CD4-positive, alpha-beta T cell treated with Interleukin-17A for 4 hours (primary cell): ENCODE measurements around the gene SAPCD1.
"Not testable (repeated sequence)": the region's sequence is repeated elsewhere in the genome, so short reads cannot be mapped to it uniquely, and the experiment has no call there.

Experiments used
- DNase-seq: peaks from one replicate; pipeline ENCODE4 v3.0.0-alpha.2; 2020; ENCODE audit warnings: mixed read lengths

Gene SAPCD1

DNA sequence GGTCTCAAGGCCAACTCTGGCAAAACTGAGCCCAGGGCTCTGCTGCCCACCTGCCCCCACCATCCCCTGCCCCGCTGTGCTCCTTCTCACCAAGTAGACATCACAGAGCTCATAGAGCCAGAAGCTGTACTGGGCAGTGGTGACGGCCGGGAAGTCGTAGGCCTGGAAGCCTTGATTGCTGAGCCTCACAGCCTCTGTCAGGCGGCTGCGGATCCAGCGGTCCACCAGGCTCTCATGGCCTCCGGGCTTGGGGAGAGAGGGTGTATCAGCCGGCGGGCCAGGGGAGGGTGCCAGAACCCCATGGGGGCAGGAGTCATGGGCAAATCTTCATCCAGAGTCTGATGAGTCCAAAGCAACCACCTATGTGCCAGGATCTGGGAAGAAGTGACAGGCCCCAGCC is 17.5 kb downstream of the SAPCD1 start:
- DNase-seq: no peak

DNA sequence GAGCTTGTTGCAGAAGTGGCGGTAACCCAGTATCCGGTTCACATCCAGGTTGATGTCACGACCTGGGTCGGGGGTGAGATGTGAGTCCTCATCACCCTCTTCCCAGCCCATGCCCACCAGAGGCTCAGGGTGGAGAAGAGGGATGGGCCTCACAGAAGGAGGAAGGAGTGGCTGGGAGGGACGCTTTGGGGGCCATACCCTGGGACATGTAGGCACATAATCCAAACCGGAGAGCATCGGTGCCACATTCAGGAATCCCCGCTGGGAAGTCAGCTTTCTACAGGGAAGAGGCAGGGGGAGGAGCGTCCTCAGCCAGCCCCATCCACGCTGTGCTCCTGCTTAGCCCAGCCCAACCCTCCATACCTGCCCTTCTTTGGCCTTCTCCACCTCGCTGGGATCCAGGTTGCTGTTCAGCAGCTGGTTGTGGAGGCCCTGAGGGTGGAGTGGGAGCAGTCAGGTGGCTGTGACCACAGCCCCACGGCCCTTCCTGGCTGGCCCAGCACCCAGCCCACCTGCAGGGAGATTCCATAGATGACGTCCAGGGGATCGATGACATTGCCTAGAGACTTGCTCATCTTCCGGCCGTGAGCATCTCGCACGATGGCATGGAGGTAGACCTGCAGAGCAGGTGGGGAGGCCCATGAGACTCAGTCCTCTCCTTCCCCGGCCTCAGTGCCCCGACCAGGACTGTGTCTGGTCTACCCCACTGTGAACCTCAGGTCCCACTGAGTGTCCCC is 18.2 kb downstream of the SAPCD1 start:
- no peak for DNase-seq

DNA sequence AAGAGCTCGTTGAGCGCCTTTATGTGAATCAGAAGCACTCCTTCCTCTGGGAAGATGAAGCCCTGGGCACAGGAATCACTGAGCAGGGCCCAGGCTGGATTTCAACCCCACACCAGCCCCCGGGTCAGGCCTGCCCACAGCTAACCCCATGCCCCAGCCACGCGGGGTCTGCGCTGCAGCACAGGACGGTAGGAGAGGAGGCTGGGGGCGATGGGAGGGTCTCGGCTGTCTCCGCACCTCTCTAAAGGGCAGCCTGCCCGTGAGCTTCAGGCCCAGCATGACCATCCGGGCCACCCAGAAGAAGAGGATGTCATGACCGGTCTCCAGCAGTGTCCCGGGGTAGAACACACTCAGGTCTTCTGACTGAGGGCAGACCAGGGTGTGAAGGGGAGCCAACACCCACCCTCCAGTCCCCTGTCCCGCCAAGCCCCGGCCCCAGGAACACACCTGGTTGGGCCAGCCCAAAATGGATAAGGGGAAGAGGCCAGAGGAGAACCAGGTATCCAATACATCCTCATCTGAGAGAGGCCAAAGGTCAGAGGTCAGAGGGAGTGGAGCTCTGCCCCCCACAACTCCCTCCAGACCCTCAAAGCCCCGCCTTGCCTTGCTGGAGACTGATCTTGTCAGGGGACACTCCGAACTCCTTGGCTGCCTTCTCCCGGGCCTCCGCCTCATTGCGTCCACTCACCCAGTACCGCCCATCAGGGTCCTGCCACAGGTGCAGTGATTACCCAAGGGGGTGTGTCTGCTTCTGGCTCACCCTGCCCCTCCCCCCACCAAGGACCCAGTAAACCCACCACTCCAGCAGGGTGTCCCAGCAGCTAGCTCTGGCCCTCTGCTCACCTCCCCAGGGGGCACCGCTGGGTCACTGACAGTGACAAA is 19.0 kb downstream of the SAPCD1 start:
- no peak for DNase-seq

DNA sequence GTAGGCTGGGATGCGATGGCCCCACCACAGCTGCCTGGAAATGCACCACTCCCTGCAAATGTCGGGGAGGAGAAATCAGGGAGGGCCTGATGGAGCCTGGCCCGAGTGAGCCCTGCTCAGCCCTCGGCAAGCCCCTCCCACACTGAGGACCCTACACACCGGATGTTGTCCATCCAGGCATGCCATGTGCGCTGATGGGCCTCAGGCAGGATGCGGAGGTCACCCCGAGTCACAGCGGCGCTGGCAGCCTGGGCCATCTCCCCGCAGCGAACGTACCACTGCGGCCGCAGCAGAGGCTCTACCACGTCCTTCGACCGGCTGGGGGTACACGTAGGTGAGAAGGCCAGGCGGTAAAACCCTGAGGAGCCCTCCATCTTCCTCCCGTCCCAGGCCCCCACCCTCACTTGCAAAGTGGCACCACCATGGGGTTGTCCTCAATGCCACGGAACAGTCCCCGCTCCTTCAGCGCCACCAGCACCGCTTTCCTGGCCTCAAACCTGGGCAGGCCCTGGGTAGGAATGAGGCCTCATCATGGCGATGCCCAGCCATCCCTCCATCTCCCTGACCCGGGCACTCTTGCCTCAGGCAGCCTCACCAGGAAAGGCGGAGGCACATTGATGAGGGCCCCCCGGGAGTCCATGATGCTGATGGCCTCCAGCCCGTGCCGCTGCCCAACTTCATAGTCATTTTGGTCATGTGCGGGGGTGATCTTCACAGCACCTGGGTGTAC is 19.8 kb downstream of the SAPCD1 start:
- DNase-seq: no peak

DNA sequence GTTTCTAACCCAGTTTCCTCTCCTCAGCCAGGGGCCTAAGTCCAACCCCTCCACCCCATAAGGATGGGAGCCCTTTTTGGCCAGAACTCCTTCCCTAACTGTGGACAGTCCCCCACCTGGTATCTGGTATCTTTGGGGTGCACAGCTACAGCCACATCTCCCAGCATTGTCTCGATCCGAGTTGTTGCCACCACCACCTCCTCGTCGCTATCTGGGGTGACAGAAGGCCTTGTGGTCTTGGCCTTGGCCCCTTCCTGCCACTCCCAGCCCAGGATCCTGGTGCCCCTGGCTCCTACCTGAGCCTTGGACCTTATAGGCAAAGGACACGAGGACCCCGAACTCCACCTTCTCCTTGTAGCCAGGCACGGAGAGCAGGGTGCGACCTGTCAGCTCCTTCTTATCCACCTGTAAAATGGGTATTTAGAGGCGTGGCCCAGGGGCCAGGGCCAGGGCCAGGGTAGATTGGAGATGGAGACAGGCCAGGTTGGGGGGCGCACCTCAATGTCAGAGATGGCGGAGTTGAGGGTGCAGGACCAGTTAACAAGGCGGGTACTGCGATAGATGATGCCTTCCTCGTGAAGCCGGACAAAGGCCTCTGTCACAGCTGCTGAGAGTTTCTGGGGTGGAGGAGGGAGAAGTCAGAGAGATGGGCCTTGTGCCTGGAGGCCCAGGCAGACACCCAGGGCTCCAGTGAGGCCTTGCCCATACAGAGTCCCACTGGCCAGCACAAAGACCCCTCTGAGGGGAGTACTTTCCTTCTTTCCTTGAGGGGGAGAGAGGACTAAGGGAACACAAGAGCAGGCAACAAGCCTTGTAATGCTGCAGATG is 21.9 kb downstream of the SAPCD1 start:
- DNase-seq: no peak

DNA sequence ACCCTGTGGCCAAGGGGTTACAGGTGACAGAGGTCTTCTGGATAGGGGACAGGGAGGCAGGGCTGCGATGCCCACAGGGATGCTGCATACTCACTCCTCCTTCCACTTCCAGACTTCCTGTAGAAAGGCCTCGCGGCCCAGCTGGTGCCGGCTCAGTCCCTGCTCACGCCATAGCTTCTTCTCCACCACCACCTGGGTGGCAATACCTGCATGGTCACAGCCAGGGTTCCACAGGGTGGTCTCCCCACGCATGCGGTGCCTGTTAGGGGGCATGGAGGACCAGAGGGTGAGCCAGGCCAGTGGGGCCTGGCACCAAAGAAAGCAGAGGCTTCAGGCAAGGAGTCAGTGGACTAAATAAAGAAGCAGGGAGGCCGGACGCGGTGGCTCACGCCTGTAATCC is 23.0 kb downstream of the SAPCD1 start:
- no peak for DNase-seq

DNA sequence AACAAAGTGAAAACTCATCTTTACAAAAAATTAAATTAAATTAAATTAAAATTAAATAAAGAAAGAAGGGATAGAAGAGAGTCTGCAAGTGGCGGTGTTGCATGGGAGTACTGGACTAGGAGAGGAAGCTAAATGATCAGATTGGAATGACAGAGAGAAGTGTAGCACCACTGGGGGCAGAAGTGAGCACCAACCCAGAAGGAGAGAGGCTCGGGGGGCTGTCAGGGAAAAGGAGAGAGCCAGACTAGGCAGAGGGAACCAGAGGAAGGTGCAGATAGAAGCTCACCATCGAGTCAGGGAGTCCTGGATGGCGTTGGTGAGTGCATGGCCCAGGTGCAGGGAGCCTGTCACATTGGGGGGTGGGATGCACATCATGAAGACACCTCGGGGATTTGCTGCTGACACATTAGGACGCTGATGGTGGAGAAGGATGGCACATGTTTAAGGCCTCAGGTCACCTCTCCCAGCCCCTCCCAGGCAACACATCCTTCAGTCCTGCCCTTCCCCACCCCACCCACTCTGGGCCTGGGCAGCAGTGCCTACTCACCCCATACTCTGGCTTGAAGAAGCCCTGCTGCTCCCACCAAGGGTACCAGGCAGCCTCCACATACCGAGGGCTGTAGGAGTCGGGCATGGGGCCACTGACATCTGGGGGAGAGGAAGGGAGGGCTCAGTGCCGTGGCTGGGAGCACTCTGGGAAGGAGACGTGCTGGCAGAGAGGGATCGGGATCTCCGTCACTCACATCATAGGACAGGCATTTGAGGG is 29.1 kb downstream of the SAPCD1 start:
- peak; percentile 50 for DNase-seq

DNA sequence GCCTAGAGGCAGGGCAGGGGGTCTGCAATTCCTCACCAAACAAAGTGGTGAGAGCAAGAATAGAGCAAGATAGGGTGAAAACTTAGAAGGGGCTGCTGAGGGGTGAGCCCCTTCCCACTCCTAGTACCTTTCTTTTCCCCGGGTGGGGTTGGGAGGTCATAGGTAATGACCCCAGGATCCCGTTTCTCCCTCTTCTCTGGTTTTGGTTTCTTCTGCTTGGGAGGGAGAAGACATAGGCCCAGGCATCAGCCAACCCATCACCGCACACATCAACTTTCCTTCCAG is 29.6 kb downstream of the SAPCD1 start:
- no peak for DNase-seq

DNA sequence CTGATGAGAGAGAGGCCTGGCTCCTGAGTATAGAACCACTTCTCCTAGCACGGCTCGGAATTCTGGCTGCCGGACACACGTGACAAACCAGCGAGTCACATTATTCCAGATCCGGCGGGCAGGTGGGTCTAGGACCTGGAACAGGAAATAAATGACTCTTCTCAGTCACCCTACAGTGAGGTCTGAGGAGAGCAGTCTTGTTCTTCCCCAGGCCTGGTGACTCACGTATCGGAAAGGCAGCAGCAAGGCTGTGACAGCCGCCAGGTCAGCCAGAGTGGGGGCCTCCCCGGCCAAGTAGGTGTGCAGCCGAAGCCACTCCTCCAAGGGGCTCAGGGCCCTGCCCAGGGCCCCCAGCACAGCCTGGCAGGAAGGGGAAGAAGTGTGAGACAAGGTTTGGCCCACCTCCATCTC is 30.3 kb downstream of the SAPCD1 start:
- DNase-seq: no peak

DNA sequence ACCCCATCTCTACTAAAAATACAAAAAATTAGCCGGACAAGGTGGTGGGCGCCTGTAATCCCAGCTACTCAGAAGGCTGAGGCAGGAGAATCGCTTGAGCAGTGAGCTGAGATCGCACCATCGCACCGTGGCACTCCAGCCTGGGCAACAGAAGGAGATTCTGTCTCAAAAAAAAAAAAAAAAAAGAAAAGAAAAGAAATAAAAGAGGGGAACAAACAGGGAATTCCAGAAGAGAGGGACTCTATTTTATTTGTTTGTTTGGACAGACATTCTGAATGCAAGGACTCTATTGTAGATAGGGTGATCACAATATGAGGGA is 31.4 kb downstream of the SAPCD1 start:
- DNase-seq: not testable (repeated sequence)

DNA sequence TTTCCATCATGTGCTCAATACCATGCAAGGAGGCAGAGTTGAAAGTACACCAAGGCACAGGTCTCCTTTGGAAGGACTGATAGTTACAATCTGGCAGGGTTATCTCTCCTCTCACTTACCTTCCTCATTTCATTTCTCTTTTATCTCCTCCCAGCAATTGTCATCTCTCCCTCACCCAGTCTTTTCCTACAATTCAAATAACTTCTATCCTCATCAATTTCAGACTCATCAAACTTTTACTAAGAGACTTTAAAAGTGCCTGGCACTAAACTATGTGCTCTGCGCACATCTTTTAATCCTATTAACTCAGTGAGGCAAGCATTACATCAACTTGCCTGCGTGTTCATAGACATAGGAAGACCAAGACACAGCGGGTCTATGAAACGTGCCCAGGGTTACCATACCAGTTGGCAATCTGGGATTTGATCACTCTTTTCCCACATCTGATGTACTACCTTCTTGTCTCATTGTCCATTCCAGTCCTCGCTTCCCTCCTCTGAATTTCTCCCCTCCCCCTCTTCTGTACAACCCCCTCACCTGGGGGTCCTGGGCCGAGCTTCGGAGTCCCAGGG is 31.9 kb downstream of the SAPCD1 start:
- peak; percentile 25 for DNase-seq

DNA sequence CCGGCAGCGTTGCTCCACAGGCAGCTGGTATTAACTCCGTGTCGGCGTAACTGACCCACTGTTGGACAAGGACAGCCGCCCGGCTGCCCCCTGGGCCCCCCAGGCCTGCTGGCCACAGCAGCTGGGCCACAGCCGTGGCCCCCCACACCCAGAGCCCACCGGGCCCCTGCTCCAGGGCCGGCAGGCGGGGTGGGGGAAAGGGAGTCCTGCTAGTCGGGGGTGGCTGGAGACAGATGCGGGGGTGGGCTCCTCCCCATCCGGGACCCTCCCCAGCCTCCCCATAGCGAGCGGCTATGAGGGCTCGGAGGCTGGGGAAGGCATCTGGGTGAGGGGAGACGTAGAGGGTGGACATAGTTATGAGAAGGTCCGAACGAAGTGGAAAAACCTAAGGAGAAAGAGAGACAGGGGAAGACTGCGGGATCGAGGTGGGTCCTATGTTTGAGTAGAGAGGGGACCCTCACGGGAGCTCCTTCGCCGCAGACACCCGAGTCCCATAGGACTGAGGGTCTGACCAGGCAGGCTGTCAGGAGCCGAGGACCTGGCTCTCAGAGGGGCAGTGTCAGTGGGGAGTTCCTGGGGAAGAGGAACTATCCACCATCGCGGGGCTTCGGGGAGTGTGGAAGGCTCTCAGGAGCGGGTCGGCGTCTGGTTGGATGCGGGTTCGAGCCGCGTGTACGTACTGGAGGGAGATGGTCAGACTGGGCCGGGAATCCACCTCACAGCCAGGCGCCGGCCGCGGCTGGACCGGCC is 32.6 kb downstream of the SAPCD1 start:
- DNase-seq: no peak

DNA sequence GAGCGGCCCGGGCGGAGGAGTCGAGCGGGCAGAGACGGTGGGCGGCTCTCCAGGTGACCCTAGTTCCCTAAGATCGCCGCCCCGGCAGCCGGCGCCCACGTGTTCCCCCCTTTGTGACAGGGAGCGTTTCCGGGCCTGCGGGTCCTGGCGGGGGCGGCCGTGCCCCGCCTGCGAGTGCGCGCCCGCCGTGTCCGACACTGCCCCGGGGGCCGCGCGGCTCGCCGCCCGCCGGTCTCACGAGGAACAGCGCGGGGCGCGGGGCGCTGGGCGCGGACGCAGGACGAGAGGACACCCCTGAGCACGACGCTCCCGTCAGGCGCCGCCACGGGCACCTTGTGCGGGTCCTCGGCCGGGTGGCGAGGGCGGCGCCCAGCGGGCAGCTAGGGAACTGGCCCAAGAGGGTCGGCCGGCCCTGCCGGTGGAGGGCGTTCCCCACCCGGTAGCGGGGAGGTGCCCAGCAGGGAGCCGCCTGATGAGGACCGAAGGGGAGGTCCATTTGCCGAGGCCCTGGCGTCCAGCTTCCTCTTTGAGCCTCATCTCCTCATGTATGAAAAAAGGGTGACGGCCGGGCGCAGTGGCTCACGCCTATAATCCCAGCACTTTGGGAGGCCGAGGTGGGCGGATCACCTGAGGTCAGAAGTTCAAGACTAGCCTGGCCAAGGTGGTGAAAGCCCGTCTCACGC is 33.3 kb downstream of the SAPCD1 start, which contains the start of gene VARS1:
Gene VARS1, minus strand, starts transcription at position 137 of the 683 bp plus-strand sequence. CDS start 535 bp downstream, outside the sequence.
- DNase-seq: peak; percentile 88

DNA sequence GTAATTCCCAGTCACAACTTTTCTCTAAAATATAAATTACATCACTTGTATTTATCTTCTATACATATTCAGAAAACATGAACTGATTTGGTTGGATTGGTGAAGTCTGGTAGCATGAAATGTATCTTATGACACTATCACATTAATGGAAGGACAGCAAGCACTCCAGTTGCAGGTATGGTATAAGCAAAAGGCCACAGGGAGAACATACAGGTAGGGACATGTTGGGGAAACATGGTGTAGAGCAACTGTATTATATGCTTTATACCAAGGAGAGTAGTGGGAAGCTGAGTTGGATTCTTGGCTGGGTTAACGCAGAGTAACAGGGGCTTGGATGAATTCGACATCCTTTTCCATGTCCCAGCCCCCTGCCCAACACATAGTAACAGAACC is 34.5 kb downstream of the SAPCD1 start:
- DNase-seq: no peak

DNA sequence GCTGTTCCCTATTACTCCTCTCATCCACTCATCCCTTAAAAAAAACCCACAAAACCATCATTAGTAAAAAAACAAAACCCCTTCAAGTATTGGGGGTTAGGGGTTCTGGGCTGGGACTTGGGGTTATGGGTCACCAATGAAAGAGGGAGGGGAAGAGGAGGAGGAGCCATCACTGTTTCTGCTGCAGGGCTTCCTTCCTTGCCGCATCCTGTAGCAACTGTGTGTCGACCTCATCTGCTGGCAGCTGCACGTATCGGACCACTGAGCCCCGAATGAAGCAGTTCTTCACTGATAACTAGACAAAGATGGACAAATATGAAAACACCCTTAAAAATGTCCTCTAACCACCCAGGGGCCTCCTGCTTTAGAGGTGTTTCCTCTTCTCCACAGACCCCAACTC is 35.1 kb downstream of the SAPCD1 start:
- DNase-seq: peak; percentile 74

DNA sequence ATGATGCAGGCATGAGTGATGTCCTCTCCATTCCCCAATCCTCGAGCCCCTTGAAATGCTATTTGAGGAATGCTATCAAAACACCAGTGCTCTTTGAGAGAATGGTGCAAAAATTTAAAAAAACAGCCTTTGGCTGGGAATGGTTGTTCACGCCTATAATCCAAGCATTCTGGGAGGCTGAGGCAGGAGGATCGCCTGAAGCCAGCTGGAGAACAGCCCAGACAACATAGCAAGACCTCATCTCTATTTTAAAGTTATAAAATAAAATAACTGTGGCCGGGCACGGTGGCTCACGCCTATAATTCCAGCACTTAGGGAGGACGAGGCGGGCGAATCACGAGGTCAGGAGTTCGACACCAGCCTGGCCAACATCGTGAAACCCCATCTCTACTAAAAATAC is 37.3 kb downstream of the SAPCD1 start:
- DNase-seq: no peak

DNA sequence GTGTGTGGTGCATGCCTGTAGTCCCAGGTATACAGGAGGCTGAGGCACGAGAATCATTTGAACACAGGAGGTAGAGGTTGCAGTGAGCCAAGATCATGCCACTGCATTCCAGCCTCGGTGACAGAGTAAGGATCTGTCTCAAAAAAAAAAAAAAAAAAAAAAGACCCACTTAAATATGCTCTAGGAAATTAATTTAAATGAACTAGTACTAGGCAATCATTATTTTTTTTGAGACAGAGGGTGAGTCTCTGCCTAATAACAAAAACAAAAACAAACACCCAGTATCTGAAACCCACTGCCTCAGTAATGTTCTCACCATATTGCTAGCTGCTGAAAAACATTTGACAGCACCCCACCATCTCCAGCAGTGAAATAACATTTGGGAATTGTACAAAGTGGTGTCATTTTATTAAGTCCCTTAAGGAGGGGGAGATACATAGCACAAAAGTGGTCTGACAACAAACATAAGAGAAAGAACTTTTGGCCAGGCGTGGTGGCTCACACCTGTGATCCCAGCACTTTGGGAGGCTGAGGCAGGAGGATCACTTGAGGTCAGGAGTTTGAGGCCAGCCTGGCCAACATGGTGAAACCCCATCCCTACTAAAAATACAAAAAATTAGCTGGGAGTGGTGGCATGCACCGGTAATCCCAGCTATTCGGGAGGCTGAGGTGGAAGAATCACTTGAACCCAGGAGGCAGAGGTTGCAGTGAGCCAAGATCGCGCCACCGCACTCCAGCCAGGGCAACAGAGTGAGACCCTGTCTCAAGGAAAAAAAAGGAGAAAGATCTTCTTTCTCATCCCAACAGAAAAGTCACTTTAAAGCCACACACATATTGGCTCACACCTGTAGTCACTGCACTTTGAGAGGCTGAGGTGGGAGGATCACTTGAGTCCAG is 38.8 kb downstream of the SAPCD1 start:
- not testable (repeated sequence) for DNase-seq

DNA sequence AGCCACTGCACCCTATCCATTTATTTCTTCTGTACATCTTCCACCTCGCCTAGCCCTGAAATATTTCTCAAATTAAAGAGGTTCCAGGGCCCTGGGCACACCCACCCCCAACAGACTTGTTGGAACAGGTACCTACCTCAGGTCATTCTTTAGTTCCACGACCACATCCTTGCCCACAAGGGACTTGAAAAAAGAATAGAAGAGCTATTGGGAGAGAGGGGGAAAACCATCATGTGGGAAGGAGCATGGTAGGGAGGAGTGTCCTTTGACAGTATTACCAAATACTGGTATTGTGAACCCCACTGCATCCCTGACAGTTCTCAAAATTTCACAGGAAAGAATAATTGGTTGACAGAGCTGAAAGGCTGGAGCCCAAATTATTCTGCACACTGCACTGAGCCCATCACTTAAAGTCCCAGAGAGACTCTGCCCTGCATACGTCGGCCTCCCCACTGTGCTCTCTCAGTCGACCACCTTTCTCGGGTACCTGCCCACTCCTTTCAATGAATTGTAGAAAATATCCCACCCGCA is 43.5 kb downstream of the SAPCD1 start:
- peak; percentile 22 for DNase-seq
